GM21367 (cell line): Measurements from ENCODE around the gene LMOD2.
"Not testable (repeated sequence)": the region's sequence is repeated elsewhere in the genome, so short reads cannot be mapped to it uniquely, and the experiment has no call there.

Experiments used
- ATAC-seq: cut with Tn5 transposase; IDR thresholded peaks from one replicate; pipeline ENCODE4 v1.9.1; 2021; ENCODE audit not compliant: unreplicated experiment

The LMOD2 gene, protein sequence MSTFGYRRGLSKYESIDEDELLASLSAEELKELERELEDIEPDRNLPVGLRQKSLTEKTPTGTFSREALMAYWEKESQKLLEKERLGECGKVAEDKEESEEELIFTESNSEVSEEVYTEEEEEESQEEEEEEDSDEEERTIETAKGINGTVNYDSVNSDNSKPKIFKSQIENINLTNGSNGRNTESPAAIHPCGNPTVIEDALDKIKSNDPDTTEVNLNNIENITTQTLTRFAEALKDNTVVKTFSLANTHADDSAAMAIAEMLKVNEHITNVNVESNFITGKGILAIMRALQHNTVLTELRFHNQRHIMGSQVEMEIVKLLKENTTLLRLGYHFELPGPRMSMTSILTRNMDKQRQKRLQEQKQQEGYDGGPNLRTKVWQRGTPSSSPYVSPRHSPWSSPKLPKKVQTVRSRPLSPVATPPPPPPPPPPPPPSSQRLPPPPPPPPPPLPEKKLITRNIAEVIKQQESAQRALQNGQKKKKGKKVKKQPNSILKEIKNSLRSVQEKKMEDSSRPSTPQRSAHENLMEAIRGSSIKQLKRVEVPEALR

DNA sequence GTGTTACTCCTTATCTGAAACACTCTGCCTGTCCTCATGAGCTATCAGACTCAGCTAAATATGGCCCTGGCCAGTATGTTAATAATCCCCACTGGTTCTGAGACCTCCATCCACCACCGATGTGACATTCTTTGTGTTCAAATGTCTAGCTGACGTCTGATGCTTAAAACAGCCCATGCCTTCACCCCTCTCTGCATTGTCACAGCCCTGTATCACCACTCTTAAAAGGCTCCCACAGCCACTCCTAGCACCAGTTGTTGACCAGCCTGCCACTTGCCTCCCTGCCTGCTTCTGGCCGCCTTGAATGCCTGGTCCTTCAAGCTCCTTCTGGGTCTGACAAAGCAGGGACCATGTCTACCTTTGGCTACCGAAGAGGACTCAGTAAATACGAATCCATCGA lies at the start of gene LMOD2:
LMOD2 (plus strand) TSS at position 253 of the 400 bp plus-strand sequence; CDS start at position 351, 98 bp downstream.
- ATAC-seq: no peak

DNA sequence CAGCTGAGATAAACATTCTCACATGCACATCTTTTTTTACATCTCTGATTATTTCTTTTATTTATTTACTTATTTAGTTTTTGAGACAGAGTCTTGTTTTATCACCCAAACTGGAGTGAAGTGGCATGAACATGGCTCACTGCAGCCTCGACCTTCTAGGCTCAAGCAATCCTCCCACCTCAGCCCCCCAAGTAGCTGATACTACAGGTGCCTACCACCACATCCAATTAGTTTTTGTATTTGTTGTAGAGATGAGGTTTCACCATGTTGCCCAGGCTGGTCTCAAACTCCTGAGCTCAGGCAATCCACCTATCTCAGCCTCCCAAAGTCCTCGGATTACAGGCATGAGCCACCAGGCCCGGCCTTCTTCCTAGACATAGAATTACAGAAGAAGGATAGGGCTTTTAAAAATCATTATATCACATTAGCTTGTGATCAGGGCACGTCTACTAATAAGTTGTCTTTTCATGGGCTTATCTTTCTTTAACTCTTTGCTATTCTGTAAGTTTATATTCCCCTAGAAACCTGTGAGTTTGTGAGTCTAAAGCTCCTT lies 48.2 kb upstream of the LMOD2 start:
- ATAC-seq: no peak

DNA sequence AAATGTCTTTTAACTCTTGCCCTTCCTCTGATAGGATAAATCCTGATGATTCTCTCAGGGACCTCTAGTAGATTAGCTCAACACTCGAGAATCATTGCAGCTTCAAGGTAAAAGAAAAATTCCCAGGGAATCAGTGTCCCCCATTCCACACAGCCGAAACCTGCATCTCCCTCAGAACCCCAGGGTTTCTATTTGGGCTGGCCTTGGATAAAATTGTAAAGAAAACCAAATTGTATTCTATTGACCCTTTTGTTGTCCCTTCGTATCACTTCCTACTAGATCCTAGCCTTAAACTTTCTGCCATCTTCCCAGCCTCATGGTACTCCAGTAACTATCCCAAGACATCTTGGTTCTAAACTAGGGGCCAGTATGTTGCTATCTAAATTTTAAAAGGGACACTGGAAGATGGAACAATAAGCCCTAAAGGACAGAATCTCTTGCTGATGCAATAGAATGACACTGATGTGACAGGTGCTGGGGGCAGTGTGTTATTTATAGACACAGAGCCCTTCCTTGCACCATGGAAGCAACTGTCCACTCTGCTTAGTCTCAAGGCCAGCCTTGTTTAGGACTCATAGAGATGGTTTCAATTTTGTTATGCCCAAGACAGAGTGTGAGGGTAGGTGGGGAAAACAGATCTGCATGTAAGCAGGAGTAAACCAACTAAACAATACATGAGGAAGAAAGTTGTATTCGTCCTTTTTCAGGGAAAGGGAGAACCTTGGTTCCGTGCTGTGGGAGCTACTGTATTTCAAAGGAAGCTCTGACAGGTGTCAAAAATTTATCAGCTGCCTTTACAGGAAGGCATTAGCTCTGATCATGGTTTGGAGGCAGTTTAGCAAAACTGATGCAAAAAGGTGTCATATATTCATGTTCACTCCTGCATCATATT lies 46.4 kb upstream of the LMOD2 start:
- no peak for ATAC-seq

DNA sequence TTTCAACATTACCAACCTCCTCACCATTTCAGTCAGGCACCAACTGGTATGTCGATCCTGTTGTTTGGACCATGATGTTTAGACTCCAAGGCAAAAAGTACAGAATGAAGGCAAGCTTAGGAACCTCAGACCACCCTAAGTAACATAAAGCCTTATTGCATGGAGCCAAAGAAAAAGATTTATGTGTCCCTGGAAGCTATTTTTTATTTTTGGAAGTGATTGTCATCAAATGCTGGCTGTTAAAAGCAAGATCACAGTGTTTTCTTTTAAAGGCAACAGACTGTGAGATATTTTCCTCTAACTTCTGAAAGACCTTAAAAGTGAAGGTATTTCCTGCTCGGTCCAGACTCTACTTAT lies 45.8 kb upstream of the LMOD2 start:
- ATAC-seq: no peak

DNA sequence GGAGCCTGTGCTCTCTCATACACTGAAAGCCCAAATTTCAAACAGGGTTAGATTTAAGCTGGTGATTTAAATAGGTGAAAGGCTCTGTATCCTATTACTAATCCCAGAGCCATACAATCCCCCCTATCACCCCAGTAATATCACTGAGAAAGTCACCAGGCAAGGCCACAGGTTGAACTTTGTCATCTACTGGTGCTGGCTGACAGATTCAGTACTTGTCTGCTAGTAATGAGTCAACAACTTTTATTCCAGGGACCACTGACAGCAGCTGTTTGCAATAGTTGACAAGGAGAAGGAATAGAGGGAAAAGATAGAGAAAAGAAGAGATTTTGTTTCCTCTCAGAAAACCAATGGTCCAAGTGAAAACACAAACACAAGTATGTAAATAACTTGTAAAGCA lies 43.6 kb upstream of the LMOD2 start:
- ATAC-seq: no peak

DNA sequence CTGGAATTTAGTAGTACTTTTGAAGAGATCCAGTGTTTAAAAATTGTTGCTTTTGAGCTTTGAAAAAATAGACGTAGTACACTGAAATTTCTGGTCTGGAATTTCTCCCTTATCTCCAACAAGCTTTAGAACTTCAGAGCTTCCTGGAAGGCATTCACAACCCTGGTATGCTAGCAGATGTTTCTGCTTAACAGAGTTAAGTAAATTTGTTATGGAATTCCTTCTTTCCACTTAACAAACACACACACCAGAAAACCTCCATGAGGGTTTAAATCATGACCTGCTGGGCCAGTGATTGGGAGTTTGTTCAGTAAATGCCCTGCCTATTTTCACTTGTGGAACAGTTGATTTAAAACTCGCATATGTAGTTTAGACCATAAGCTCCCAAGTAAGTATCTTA lies 40.3 kb upstream of the LMOD2 start:
- no peak for ATAC-seq

DNA sequence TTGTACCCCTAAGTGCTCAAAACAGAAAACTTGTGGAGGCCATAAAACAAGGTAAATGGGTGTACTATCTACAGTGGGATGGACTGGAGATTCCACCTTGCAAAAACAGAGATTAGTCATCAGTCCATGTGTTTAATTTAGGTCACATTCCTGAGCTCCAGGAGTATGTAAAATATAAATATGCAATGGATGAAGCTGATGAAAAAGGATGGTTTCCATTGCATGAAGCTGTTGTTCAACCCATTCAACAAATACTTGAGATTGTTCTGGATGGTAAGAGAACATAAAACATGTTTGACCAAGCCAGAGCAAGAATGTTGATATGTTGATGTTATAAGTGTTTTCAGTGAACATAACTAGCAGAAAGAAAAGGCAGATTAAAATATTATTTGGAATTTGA lies 39.4 kb upstream of the LMOD2 start:
- ATAC-seq: no peak

DNA sequence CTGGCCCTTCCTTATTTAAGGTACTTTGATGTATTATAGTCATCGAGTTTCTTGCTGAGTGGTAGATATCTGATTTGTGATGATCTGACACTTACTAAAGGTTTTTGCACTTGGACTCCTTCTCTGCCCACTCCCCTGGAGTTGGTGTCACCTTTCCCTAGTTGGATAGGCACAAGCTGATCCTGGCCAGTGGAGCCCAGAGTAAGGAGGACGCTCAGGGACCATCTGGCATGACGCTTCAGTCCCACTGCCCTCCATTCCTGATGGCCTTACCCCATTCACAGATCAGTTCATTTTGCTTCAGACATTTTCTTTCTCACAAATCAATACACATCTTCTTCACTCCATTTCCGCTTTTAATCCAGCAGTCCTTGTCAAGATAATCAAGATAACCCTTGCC lies 34.0 kb upstream of the LMOD2 start:
- no peak for ATAC-seq

DNA sequence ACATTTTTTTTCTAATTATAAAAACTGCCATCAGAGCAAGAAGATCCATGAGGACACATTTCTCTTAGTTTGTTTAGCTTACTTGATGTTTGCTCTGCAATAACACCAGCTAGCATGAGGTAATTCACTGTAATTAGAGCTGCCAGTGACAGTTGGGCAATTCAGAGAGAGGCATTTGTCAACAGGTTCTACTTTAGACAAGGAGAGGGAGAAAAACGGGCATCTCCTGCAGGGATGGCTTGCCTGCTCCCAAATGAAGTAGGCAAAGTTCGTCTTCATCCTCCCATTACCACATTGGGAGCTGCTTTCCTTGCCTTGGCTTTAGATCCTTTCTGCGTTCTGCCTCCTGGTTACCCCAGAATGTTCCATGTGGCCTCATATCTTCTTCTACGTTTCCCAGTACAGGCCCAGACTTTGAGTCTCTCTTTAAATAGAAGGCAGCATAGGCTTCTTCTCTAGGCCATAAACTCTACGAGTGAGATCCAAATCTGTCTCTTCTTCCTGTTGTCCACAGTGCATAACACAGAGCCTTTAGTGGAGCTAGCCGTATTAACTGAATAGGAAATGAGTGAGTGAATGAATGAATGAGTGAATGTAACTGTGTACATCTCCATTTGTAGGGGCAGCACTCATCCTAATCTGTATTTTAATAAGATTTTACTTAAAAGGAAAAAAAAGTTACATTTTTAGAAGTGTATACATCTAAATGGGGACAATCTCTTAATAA lies 32.8 kb upstream of the LMOD2 start:
- ATAC-seq: no peak

DNA sequence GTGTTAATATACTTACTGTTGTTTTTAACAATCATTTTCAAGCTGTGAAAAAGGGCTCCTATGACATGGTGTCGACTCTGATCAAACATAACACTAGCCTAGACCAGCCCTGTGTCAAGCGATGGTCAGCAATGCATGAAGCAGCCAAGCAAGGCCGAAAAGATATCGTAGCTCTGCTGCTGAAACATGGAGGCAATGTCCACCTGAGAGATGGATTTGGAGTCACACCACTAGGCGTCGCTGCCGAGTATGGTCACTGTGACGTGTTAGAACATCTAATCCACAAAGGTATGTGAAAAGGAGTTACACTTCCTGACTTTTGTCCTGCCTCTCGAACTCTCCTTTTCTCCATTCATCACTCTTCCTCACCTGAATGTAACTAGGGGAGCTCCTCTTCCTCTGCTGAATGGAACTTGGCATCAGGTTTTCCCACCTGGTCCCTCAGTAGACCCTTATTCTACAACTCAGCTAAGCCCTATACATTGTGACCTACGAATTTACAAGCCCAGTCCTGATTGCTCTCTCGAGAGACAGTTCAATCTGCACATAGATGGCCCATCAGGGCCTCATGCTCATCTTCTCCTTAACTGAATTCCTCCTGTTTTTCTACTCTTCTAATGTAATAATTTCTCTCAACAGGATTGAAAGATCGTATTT lies 31.0 kb upstream of the LMOD2 start:
- ATAC-seq: peak; percentile 87

DNA sequence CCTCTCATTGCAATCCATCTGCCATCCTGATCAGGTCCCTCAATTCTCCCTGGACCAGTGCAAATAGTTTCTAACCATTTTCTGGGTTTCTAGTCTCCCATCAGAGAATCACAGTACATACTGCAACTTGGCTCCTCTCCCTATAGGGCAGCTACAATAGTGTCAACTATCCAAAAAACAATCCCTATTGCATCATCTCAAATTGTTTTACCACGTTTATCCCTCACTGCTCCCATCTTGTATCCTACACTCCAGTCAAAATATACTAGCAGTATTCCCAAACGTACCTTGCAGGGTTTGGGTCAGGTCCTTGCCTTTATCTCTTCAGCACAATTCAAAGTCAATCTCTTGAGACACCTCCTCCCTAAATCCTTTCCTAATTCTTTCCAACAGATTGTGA lies 30.4 kb upstream of the LMOD2 start:
- ATAC-seq: no peak

DNA sequence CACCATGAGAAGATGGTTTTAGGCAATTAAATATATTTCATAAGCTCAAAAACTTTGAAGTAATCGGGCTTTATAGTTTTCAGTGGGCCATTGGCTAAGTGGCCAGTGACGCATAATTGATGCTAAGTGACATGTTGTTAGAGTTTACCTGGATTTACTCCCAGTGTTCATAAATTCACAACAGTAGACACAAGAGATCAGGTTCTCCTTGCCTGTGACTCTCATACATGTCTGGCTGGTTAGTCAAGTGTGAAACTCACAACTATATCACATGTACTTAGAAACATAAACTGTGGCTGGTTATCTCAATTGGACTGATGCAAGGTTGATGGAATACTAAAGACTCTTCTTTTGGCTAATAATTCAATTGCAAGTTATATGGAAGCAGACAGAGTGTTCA lies 27.8 kb upstream of the LMOD2 start:
- ATAC-seq: no peak

DNA sequence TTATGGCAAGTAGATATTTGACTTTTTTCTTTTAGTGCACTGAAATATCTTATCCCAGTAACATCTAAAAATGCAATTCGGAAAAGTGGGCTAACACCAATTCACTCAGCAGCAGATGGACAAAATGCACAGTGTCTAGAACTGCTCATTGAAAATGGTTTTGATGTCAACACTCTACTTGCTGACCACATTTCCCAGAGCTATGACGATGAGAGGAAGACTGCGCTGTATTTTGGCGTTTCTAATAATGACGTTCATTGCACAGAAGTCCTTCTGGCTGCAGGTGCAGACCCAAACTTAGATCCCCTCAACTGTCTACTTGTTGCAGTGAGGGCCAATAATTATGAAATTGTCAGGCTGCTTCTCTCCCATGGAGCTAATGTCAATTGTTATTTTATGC lies 26.8 kb upstream of the LMOD2 start:
- no peak for ATAC-seq

DNA sequence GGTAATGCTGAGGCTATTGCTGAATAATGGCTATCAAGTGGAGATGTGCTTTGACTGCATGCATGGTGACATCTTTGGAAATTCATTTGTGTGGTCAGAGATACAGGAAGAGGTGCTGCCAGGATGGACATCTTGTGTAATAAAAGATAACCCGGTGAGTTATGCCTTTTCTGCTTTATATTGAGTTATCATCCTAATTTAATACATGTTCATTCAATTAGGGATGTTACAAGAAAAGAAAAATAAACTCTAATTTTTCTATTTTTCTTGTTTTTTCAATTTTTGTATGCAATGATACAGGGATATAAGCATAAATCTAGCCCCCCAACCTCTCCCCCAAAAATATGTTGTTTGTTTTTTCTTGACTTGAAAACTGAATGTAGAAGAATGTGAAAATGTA lies 26.4 kb upstream of the LMOD2 start:
- no peak for ATAC-seq

DNA sequence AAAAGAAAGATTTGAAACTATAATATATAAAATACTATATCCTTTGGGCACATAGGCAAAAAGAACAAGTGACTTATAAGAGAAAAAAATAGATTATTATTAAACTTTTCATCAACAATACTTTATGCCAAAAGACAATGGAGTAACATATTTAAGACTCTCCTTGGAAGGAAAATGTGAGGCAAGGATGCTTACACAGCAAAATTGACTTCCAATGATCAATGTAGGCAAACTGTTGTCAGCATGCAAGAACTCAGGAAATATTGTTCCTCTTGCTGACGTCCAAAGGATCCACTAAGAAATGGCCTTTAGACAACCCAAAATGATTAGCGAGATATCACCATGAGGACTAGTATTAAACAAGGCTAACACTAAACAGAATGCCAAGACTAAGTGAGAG lies 22.9 kb upstream of the LMOD2 start:
- ATAC-seq: no peak

DNA sequence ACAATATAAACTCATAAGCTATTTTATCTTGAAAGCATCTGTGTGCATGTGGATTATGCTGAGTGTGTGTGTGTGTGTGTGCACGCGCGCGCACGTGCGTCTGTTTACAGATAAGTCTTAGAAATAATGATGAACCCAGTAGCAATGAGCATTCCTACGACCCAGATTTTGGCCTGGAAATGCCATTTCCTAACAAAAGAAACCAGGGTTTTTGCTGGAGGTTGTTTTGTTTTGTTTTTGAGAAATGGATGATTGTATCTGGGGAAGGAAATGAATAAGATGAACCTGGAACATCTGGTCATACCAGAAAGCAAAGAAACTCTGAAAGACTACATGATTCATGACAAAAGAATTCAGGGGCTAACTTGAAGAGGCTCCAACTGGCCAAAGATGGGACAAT lies 22.1 kb upstream of the LMOD2 start:
- no peak for ATAC-seq

DNA sequence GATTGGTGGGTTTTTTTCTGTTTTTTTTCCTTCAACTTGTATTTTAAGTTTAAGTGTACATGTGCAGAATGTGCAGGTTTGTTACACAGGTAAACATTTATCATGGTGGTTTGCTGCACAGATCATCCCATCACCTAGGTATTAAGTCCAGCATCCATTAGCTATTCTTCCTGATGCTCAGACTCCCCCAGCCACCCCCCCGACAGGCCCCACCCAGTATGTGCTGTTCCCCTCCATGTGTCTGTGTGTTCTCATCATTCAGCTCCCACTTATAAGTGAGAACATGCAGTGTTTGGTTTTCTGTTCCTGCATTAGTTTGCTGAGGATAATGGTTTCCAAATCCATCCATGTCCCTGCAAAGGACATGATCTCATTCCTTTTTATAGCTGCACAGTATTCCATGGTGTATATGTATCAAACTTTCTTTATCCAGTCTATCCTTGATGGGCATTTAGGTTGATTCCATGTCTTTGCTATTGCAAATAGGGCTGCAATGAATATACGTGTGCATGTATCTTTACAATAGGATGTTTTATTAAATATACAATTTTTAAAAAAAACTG lies 21.6 kb upstream of the LMOD2 start:
- ATAC-seq: not testable (repeated sequence)

DNA sequence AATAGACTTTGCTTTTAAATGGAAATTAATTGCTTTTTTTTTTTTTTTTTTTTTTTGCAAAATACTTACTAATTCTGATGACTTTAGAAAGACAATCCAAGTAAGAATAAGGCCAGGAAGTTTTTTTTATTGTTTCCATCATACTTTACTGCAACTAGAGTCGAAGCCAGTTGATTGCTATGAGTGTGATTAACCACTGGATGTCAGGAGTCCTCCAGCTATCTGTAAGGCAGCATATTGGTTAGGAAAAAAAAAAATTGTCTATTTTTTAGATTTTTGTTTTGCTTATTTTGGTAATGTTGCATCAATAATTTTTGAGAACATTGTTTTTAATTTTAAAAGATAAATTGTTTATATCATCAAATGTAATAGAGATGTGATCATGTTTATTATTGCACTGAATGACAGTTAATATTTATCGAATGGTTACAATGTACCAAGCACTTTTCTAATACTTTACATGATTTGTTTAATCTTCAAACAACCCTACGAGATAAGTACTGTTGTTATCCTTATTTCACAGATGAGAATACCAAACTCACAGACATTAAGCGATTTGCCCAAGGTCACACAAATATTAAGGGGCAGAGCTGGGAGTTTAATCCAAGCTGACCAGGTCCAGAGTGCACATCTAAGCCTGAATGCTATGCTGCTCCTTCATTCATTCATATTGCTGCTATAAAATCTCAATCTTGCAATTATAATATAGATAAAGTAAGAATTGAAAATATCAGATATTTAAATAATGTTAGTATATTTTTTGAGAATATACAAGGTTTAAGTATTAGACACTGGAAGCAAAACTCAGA lies 19.9 kb upstream of the LMOD2 start:
- peak; percentile 50 for ATAC-seq

DNA sequence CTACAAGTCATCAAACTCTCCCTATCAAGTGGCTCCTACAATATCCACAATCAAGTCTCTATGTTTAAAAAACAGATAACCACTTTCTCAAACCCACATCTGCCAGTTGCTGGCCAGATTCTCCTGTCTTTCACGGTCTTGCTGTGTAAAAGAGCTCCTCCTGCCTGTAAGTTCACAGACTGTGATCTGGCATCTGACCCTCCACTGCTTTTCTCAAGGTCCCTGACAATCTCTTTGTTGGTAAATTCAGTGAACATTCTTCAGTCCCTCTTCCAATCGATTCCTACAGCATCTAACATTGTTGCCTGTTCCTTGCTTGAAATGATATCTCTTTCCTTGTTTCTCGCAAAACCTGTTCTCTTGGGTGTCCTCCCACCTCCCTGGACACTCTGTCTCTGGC lies 18.5 kb upstream of the LMOD2 start:
- ATAC-seq: no peak
